Heart right ventricle (tissue), 16 donors: Measurements from ENCODE around the gene C1orf53. TPM values are rescaled to one million over a fixed set of nuclear protein-coding genes. Genes with fewer than 3 reads are reported as not detected.
"Not testable (repeated sequence)": the region's sequence is repeated elsewhere in the genome, so short reads cannot be mapped to it uniquely, and the experiment has no call there.

Source experiments
- ATAC-seq, 8 donors: fragments of 200-7000 bp; cut with Tn5 transposase; one replicate each; pipeline ENCODE4 v1.9.1; 2020; ENCODE audit warnings: mild to moderate bottlenecking in 8 of 8, moderate library complexity in 8 of 8, moderate number of reproducible peaks in 1 of 8
- DNase-seq, 2 donors: peaks; one replicate each; pipeline ENCODE4 v3.0.0-alpha.2; 2020
- H3K27ac ChIP-seq, 10 donors: fragments of 200-600 bp; sonication (generic) in 2 of 10; one replicate each; pipeline versions ENCODE4 v1.5.0 to v1.8.0; 2020 to 2022; ENCODE audit warnings: mild to moderate bottlenecking in 3 of 10
- H3K27me3 ChIP-seq, 7 donors: fragments of 200-600 bp; one replicate each; pipeline ENCODE4 v1.8.0; 2021 to 2022; ENCODE audit warnings: mild to moderate bottlenecking in 2 of 7
- H3K36me3 ChIP-seq, 9 donors: fragments of 200-600 bp; sonication (generic) in 1 of 9; one replicate each; pipeline versions ENCODE4 v1.5.0 to v1.8.0; 2020 to 2022; ENCODE audit warnings: mild to moderate bottlenecking in 2 of 9
- H3K4me1 ChIP-seq, 9 donors: fragments of 200-600 bp; sonication (generic) in 1 of 9; one replicate each; pipeline versions ENCODE4 v1.5.0 to v1.8.0; 2020 to 2022; ENCODE audit warnings: mild to moderate bottlenecking in 4 of 9
- H3K4me3 ChIP-seq, 10 donors: fragments of 200-600 bp; sonication (generic) in 2 of 10; one replicate each; pipeline versions ENCODE4 v1.5.0 to v1.8.0; 2020 to 2022; ENCODE audit warnings: mild to moderate bottlenecking in 7 of 10, moderate library complexity in 2 of 10
- H3K9me3 ChIP-seq, 11 donors: fragments of 200-600 bp in 10 of 11; sonication (generic) in 2 of 11; one replicate each; pipeline versions ENCODE4 v1.5.0 to v1.8.0; 2013 to 2022; ENCODE audit warnings: mild to moderate bottlenecking in 2 of 11, control low read depth in 1 of 11, moderate library complexity in 1 of 11
- WGBS, 2 donors: extraction: QIAGEN DNeasy Blood & Tissue Kit; methylation state at CpG; one replicate each; pipeline ENCODE4 v1.1.7; 2013; ENCODE audit warnings: inconsistent platforms in 1 of 2; 5-methylcytosine and 5-hydroxymethylcytosine counted together
- intact Hi-C, 10 donors: fragments of 100-400 bp; cut with DNase I; formaldehyde crosslinking; loops; one replicate each; pipeline versions ENCODE4 v1.11.1 to v1.14.2; 2022
- polyA plus RNA-seq, 2 donors: library from polyadenylated mRNA; stranded (reverse); fragments of 200-250 nt; gene quantifications; one replicate each; pipeline ENCODE4 v1.2.3, GENCODE V29; 2013
- total RNA-seq, 10 donors: library from RNA; stranded (reverse); fragmentation: NEBNext Ultra II Directional in 3 of 10; extraction: Animal tissue kit (Norgen Biotek cat#: 25700) in 3 of 10; gene quantifications; one replicate each; pipeline versions ENCODE4 v1.2.1 to v1.2.4, GENCODE V29; 2021 to 2023
- TF ChIP-seq, protein P1 (sequence below), 9 donors: fragments of 200-600 bp; sonication (generic) in 2 of 9; IDR thresholded peaks; one replicate each; pipeline versions ENCODE4 v1.5.0 to v1.8.0; 2021 to 2022; ENCODE audit warnings: antibody characterized with exemption in 9 of 9, mild to moderate bottlenecking in 5 of 9, moderate library complexity in 1 of 9
- donor health status: Arrhythmogenic right ventricular cardiomyopathy.
- donor health status: ischemic (EF 13 %, LVEDD 7.1; RV severe dilation, severe dysfunction).
- donor health status: healthy with polysubstance abuse.
- donor health status: DM: no; HTN: yes; CAD: no.
- donor health status: DM: no; HTN: no; CAD: no.
- donor health status: ischemic (EF 25% LVEDD 6.9; RV normal size, moderate dysfunction).
- donor health status: ischemic (EF 25% LVEDD 5.7; RV mildly dilated, moderate dysfunction).
- donor health status: healthy.
- donor health status: DM: yes; HTN: yes; CAD: no.
- donor health status: Ischemic cardiomyopathy.
- donor health status: ischemic (EF 35%, LVEDD 5.7; RV mildly dilated, moderate dysfunction).
- donor health status: nonischemic (EF 11% LVEDD 7.7; RV severe dilation, severe dysfunction).
- donor health status: DM: yes; HTN: yes; CAD: no.
- donor health status: PGD.
- donor health status: ischemic (EF 29% LVEDD 5.4; RV normal size, mild dysfunction).
- donor health status: nonischemic (EF 23%, LVEDD 6.1; RV moderate dilation, normal function).

Gene C1orf53
- total and polyA plus RNA-seq, 12 donors, result 2.9 to 10.7 (median 5.9) TPM

DNA sequence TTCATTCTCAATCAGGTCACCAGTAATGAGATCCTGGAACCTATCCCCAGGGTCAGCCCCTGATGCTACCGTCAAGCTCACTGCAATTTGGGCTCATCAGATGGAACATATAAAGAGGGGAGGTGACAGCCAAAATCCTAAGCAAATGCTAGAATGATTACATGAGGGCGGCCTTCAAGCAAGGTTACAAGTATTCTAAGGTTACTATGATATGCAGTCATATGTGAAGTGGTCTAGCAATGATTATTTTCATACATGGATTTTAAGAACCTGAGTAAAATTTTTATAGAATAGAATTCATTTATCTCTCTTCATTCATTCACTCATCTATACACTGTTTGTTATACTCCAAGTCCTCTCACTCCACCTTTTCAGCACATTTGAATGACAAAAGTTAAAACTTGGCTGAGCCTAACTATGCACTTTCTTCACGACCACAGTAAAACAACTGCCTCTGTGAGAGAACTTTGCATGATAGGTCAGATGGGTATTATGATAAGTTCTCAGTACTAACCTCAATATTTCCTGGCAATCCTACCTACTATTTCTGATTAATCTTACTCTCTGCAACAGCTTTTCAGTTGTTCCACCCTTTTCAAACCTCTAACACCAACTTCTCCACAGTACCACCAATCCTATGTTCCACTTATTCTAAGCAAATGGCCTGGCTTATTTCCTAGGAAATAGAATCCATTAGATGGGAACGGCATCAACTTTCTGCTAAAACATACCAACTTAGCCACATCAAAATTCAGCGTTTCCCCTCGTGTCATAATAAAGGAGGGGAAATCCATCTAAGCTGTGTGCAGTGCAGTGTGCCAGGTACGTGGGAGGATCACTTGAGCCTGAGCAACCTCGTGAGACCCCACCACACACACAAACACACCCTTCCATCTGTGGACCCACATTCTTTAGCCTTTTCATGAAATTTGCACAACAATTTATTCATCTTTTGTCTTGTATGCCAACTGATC is 46.8 kb downstream of the C1orf53 start:
- Histone ChIP-seq H3K27me3 (peaks cover 0 to 25% (median 0%) of the 10 kb centered on the region in 7 donors), H3K36me3 (no peaks in the 10 kb centered on the region), H3K4me1 (no peaks in the 10 kb centered on the region), H3K9me3 (no peaks in the 10 kb centered on the region), H3K4me3 (no peak overlapping the region), H3K27ac (no peak overlapping the region)
- DNase-seq, result no peak
- intact Hi-C loops, result no loop called here
- ATAC-seq, result no peak
- 77 to 80% methylated on average over 8 of the region's 8 CpGs for WGBS, 2 donors
- TF ChIP-seq, protein P1, sequence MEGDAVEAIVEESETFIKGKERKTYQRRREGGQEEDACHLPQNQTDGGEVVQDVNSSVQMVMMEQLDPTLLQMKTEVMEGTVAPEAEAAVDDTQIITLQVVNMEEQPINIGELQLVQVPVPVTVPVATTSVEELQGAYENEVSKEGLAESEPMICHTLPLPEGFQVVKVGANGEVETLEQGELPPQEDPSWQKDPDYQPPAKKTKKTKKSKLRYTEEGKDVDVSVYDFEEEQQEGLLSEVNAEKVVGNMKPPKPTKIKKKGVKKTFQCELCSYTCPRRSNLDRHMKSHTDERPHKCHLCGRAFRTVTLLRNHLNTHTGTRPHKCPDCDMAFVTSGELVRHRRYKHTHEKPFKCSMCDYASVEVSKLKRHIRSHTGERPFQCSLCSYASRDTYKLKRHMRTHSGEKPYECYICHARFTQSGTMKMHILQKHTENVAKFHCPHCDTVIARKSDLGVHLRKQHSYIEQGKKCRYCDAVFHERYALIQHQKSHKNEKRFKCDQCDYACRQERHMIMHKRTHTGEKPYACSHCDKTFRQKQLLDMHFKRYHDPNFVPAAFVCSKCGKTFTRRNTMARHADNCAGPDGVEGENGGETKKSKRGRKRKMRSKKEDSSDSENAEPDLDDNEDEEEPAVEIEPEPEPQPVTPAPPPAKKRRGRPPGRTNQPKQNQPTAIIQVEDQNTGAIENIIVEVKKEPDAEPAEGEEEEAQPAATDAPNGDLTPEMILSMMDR (IDR thresholded peaks at IDR 0.05), result no peak

DNA sequence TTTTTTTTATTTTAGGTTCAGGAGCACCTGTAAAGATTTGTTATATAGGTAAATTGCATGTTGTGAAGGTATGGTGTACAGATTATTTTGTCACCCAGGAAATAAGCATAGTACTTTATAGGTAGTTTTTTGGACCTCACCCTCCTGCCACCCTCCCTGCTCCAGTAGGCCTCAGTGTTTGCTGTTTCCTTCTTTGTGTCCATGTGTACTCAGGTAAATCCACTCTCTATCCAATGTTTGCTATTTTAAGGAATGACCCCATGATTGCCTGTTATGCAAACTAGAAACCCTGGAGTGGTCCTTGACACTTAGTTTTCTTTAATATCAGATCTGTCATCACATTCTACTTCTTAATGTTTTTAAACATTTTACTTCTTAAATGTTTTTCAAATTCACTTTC is 48.7 kb downstream of the C1orf53 start:
- no peak for DNase-seq
- Histone ChIP-seq H3K9me3 (no peaks in the 10 kb centered on the region), H3K27ac (no peak overlapping the region), H3K4me1 (no peaks in the 10 kb centered on the region), H3K27me3 (peaks cover 0 to 15% (median 0%) of the 10 kb centered on the region in 7 donors), H3K4me3 (no peak overlapping the region), H3K36me3 (no peaks in the 10 kb centered on the region)
- intact Hi-C loops, result no loop called here
- TF ChIP-seq, protein P1 (IDR thresholded peaks at IDR 0.05), result no peak
- ATAC-seq, result no peak

DNA sequence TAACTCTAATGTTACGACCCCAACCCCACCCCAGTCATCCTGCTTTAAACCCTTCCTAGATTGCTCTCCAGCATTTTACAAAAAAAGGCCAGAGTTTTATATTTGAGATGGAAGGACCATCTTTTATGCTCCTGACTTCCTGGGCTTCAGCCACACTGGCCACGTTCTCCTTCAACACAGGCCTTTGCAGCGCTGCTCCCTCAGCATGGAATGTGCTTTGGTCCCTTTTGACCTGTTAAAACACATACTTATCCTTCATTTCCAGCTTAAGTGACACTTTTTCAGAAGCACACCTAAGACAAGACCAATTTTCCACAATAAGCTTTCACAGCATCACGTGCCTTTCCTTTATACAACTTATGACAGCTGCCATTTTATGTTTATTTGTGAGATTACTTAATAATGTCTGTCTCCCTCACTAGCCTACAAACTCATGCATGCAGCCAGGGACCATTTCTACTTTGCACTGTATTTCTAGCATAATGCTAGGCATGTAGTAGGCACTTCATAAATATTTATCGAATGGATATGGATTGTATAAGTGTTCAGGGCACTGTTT is 49.3 kb downstream of the C1orf53 start:
- DNase-seq (no peak), ATAC-seq (no peak)
- H3K4me1 ChIP-seq, result no peaks in the 10 kb centered on the region
- 89 to 94% methylated on average over 5 of the region's 5 CpGs for WGBS, 2 donors
- H3K36me3 ChIP-seq, result no peaks in the 10 kb centered on the region
- intact Hi-C loops, result no loop called here
- no peaks in the 10 kb centered on the region for H3K9me3 ChIP-seq
- no peak overlapping the region for H3K27ac ChIP-seq
- no peak overlapping the region for H3K4me3 ChIP-seq
- H3K27me3 ChIP-seq, result peaks cover 0 to 11% (median 0%) of the 10 kb centered on the region in 7 donors
- TF ChIP-seq, protein P1 (IDR thresholded peaks at IDR 0.05), result no peak

DNA sequence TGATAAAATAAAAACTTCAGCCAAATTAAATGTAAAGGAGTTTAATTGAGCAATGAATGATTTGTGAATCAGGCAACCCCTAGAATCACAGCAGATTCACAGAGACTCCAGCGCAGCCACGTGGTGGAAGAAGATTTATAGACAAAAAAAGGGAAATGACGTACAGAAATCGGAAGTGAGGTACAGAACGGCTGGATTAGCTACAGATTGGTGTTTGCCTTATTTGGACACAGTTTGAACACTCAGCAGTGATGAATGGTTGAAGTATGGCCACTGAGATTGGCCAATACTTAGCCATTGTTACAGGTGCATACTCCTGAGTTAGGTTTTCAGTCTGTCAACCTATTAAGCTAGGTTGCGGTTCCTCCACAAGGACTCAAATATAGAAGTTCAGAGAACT is 51.0 kb downstream of the C1orf53 start:
- H3K4me1 ChIP-seq, H3K27me3 ChIP-seq, H3K27ac ChIP-seq, H3K36me3 ChIP-seq, intact Hi-C loops, H3K9me3 ChIP-seq, ATAC-seq, H3K4me3 ChIP-seq, DNase-seq: not testable (repeated sequence)
- 87 to 89% methylated on average over 6 of the region's 6 CpGs for WGBS, 2 donors
